Caco-2 (cell line): ENCODE results near the gene GRM1. TPM values are rescaled to one million over a fixed set of nuclear protein-coding genes. Genes with fewer than 3 reads are reported as not detected.

Experiments
- BruUV-seq: library from RNA; stranded (reverse); fragments of 400-500 nt; replicated peaks from 2 replicates; lab custom pipeline; 2021; lab: Mats Ljungman, UMichigan
- CTCF ChIA-PET: fragments of 300-600 bp; sonication (Branson Sonifier 250); formaldehyde crosslinking; loops from one replicate; lab custom pipeline; 2022; ENCODE audit warnings: antibody characterized with exemption; lab: Charles Lee
- POLR2A ChIA-PET: fragments of 300-600 bp; sonication (Branson Sonifier 250); formaldehyde crosslinking; loops from one replicate; lab custom pipeline; 2022; ENCODE audit warnings: antibody characterized with exemption; lab: Charles Lee
- DNase-seq, 2 experiments: peaks; one replicate each; pipeline versions ENCODE4 v3.0.0 to v3.0.0-alpha.2; 2020 to 2022
- H3K27me3 ChIP-seq: replicated peaks from 2 replicates; pipeline ENCODE4 v1.6.0; 2011; ENCODE audit warnings: low read length; ENCODE audit not compliant: control insufficient read depth, insufficient read depth
- H3K36me3 ChIP-seq: 2 replicates; pipeline ENCODE4 v1.5.1; 2011; ENCODE audit warnings: low read length; ENCODE audit not compliant: control insufficient read depth, insufficient read depth
- H3K4me1 ChIP-seq: fragments of 250-450 bp; sonication (Bioruptor Pico); 2 replicates; pipeline ENCODE4 v1.5.1; 2020; ENCODE audit warnings: mild to moderate bottlenecking
- H3K4me3 ChIP-seq: 2 replicates; pipeline ENCODE4 v1.5.1; 2011; ENCODE audit warnings: low read depth, mild to moderate bottlenecking, control low read depth, low read length
- H3K9me3 ChIP-seq: fragments of 250-450 bp; sonication (Bioruptor Pico); 2 replicates; pipeline ENCODE4 v1.5.1; 2020; ENCODE audit warnings: mild to moderate bottlenecking, moderate library complexity
- H3K27ac Mint-ChIP-seq: one replicate; pipeline ENCODE4 v1.8.0; 2022; ENCODE audit warnings: mixed read lengths; ENCODE audit not compliant: unreplicated experiment
- H3K27me3 Mint-ChIP-seq: one replicate; pipeline ENCODE4 v1.8.0; 2022; ENCODE audit warnings: mixed read lengths; ENCODE audit not compliant: insufficient read depth, unreplicated experiment
- H3K36me3 Mint-ChIP-seq: one replicate; pipeline ENCODE4 v1.8.0; 2022; ENCODE audit warnings: mild to moderate bottlenecking, mixed read lengths; ENCODE audit not compliant: insufficient read depth, unreplicated experiment
- H3K4me1 Mint-ChIP-seq: one replicate; pipeline ENCODE4 v1.8.0; 2022; ENCODE audit warnings: low read depth, mixed read lengths; ENCODE audit not compliant: unreplicated experiment
- H3K4me3 Mint-ChIP-seq: one replicate; pipeline ENCODE4 v1.8.0; 2022; ENCODE audit warnings: mild to moderate bottlenecking, moderate library complexity, mixed read lengths; ENCODE audit not compliant: unreplicated experiment
- H3K9me3 Mint-ChIP-seq: one replicate; pipeline ENCODE4 v1.8.0; 2022; ENCODE audit warnings: mixed read lengths; ENCODE audit not compliant: unreplicated experiment
- CTCF ChIP-seq, 2 experiments: fragments of 200-600 bp in 1 of 2; IDR thresholded peaks; 1 replicate in 1 of 2; 2 replicates in 1 of 2; pipeline versions ENCODE4 v1.5.1 to v1.8.0; 2011 to 2022; ENCODE audit warnings: antibody characterized with exemption in 1 of 2, control low read depth in 1 of 2, inconsistent platforms in 1 of 2, low read depth in 1 of 2, low read length in 1 of 2, mild to moderate bottlenecking in 1 of 2, moderate library complexity in 1 of 2; ENCODE audit not compliant: insufficient read depth in 1 of 2, severe bottlenecking in 1 of 2, unreplicated experiment in 1 of 2
- intact Hi-C: fragments of 100-400 bp; cut with micrococcal nuclease; formaldehyde crosslinking; loops from one replicate; pipeline ENCODE4 v1.10.0; 2022; ENCODE audit not compliant: unreplicated experiment
- total RNA-seq: library from RNA; stranded (reverse); gene quantifications from 2 replicates; pipeline ENCODE4 v1.2.3, GENCODE V29; 2022

GRM1 gene
- total RNA-seq, 1 experiment from 2014 or later: not detected

- Histone ChIP-seq H3K27me3 (no peaks in the 10 kb centered on the region), H3K36me3 (no peaks in the 10 kb centered on the region), H3K4me1 (no peaks in the 10 kb centered on the region), H3K4me3 (no peak overlapping the region), H3K9me3 (no peaks in the 10 kb centered on the region)
- no peak overlapping the region for H3K27ac Mint-ChIP-seq
- H3K4me1 Mint-ChIP-seq: no peaks in the 10 kb centered on the region
- H3K36me3 Mint-ChIP-seq: no peaks in the 10 kb centered on the region
- peaks cover 10% of the 10 kb centered on the region for H3K27me3 Mint-ChIP-seq
- DNase-seq: no peak
- TF ChIP-seq CTCF (IDR thresholded peaks at IDR 0.05; ENCODE audit: insufficient read depth in 1 of 2, low read depth in 1 of 2, low read length in 1 of 2, severe bottlenecking in 1 of 2, unreplicated experiment in 1 of 2): no peak
- H3K4me3 Mint-ChIP-seq: no peak overlapping the region
- H3K9me3 Mint-ChIP-seq: no peaks in the 10 kb centered on the region
- ChIA-PET CTCF (no interaction called here), POLR2A (no interaction called here)
- intact Hi-C loops: no loop called here
- BruUV-seq: no TSS peak
Observed at GRCh38 chr6:146017672-146018071, 11.2 kb upstream of the GRM1 start.

GRCh38 chr6:146026873-146027272 is 2.0 kb upstream of the GRM1 start:
- no peak overlapping the region for H3K4me3 Mint-ChIP-seq
- Histone ChIP-seq H3K4me3 (no peak overlapping the region), H3K36me3 (no peaks in the 10 kb centered on the region), H3K9me3 (no peaks in the 10 kb centered on the region), H3K27me3 (no peaks in the 10 kb centered on the region), H3K4me1 (no peaks in the 10 kb centered on the region)
- no TSS peak for BruUV-seq
- peaks cover 9% of the 10 kb centered on the region for H3K27me3 Mint-ChIP-seq
- H3K4me1 Mint-ChIP-seq: no peaks in the 10 kb centered on the region
- TF ChIP-seq CTCF (IDR thresholded peaks at IDR 0.05; ENCODE audit: insufficient read depth in 1 of 2, low read depth in 1 of 2, low read length in 1 of 2, severe bottlenecking in 1 of 2, unreplicated experiment in 1 of 2): no peak
- H3K36me3 Mint-ChIP-seq: no peaks in the 10 kb centered on the region
- ChIA-PET CTCF (no interaction called here), POLR2A (no interaction called here)
- H3K27ac Mint-ChIP-seq: no peak overlapping the region
- no peaks in the 10 kb centered on the region for H3K9me3 Mint-ChIP-seq
- DNase-seq: no peak
- intact Hi-C loops: no loop called here

- H3K36me3 Mint-ChIP-seq: no peaks in the 10 kb centered on the region
- intact Hi-C loops: no loop called here
- no peaks in the 10 kb centered on the region for H3K27me3 ChIP-seq
- no TSS peak for BruUV-seq
- ChIA-PET CTCF (no interaction called here), POLR2A (no interaction called here)
- no peaks in the 10 kb centered on the region for H3K4me1 ChIP-seq
- TF ChIP-seq CTCF (IDR thresholded peaks at IDR 0.05; ENCODE audit: insufficient read depth in 1 of 2, low read depth in 1 of 2, low read length in 1 of 2, severe bottlenecking in 1 of 2, unreplicated experiment in 1 of 2): no peak
- H3K27ac Mint-ChIP-seq: no peak overlapping the region
- no peaks in the 10 kb centered on the region for H3K9me3 ChIP-seq
- no peak overlapping the region for H3K4me3 ChIP-seq
- H3K4me3 Mint-ChIP-seq: no peak overlapping the region
- H3K4me1 Mint-ChIP-seq: no peaks in the 10 kb centered on the region
- no peaks in the 10 kb centered on the region for H3K36me3 ChIP-seq
- DNase-seq: no peak
- peaks cover 9% of the 10 kb centered on the region for H3K27me3 Mint-ChIP-seq
- no peaks in the 10 kb centered on the region for H3K9me3 Mint-ChIP-seq
Observed at GRCh38 chr6:146027586-146028251, 1.1 kb upstream of the GRM1 start.
